ENCODE measurements around the gene RUNX2. TPM values are rescaled to one million over a fixed set of nuclear protein-coding genes. Genes with fewer than 3 reads are reported as not detected.

Gene RUNX2
- total and polyA plus RNA-seq, 2 donors (not counting 1 experiment from before 2014, with no cell fraction given), result 1.3 to 2.4 TPM

DNA sequence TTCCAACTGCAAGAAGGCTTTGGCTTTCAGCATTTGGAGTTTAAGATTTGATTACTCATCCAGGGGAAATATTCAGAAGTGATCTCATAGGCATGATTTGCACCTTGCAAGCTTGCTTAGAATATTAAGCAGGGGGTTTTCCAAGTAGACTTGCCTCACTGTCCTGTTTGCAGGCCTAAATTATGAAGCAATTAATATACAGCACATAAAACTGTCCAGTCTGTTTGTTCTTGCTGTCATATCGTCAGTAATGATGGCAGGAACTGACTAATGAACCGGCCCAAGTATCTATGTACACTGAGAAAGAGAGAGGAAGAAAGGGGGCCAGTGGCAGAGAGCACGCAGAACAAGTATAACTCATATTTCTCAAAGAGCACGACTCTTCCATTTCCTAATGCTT lies 262.1 kb downstream of the RUNX2 start:
- no peak overlapping the region for H3K4me3 Mint-ChIP-seq
- POLR2A ChIA-PET, result no interaction called here
- Histone ChIP-seq H3K27ac (ENCODE audit: low read length in 2 of 2) (no peak overlapping the region), H3K27me3 (replicated peaks in 1 of 4; ENCODE audit: control extremely low read depth in 1 of 4, control insufficient read depth in 3 of 4, insufficient read depth in 4 of 4, low read length in 3 of 4) (no peaks in the 10 kb centered on the region), H4K20me1 (ENCODE audit: control insufficient read depth, insufficient read depth, low read length, poor library complexity, severe bottlenecking) (no peaks in the 10 kb centered on the region), H3K36me3 (replicated peaks in 1 of 2; ENCODE audit: control extremely low read depth in 1 of 2, control insufficient read depth in 1 of 2, extremely low read depth in 1 of 2, insufficient read depth in 2 of 2, low read length in 1 of 2) (no peaks in the 10 kb centered on the region), H3K9ac (ENCODE audit: low read length) (no peak overlapping the region), H3K4me3 (ENCODE audit: control extremely low read depth in 1 of 5, extremely low read depth in 1 of 5, insufficient read depth in 1 of 5, low read depth in 2 of 5, low read length in 4 of 5) (no peak overlapping the region), H3K4me2 (replicated peaks; ENCODE audit: low read depth, low read length, poor library complexity, severe bottlenecking) (no peak overlapping the region), H3K4me1 (ENCODE audit: control insufficient read depth in 2 of 2, insufficient read depth in 2 of 2, low read length in 2 of 2) (peaks cover 22 to 23% of the 10 kb centered on the region in 2 donors), H3K79me2 (ENCODE audit: control insufficient read depth, insufficient read depth, low read length) (no peaks in the 10 kb centered on the region), H2AFZ (ENCODE audit: insufficient read depth, low read depth, low read length, poor library complexity, severe bottlenecking) (no peak overlapping the region), H3K9me3 (ENCODE audit: control extremely low read depth in 1 of 3, control insufficient read depth in 2 of 3, insufficient read depth in 1 of 3, low read length in 2 of 3) (no peaks in the 10 kb centered on the region)
- no peak for DNase-seq
- no peaks in the 10 kb centered on the region for H3K27me3 Mint-ChIP-seq
- no peak for ATAC-seq (ENCODE audit: low read depth)
- H3K27ac Mint-ChIP-seq, result no peak overlapping the region
- no peaks in the 10 kb centered on the region for H3K9me3 Mint-ChIP-seq (ENCODE audit: insufficient read depth)
- CTCF ChIA-PET, result no interaction called here
- H3K4me1 Mint-ChIP-seq, result peaks cover 23% of the 10 kb centered on the region
- intact Hi-C loops (cut with micrococcal nuclease), result no loop called here
- TF ChIP-seq EZH2 (IDR thresholded peaks at IDR 0.05; ENCODE audit: borderline replicate concordance, insufficient read depth, low read depth, low read length, poor library complexity, severe bottlenecking), result no peak
- TF ChIP-seq CTCF (IDR thresholded peaks at IDR 0.05), result no peak
- no CpG with 5 or more reads among the region's 4 CpGs for WGBS (ENCODE audit: insufficient coverage)

- peaks cover 21% of the 10 kb centered on the region for H3K4me1 Mint-ChIP-seq
- H3K27ac Mint-ChIP-seq, result no peak overlapping the region
- TF ChIP-seq EZH2 (IDR thresholded peaks at IDR 0.05; ENCODE audit: borderline replicate concordance, insufficient read depth, low read depth, low read length, poor library complexity, severe bottlenecking) (no peak), CTCF (IDR thresholded peaks at IDR 0.05) (no peak)
- ChIA-PET CTCF (no interaction called here), POLR2A (no interaction called here)
- 100% methylated on average over 2 of the region's 7 CpGs for WGBS (ENCODE audit: insufficient coverage)
- Histone ChIP-seq H3K27ac (ENCODE audit: low read length in 2 of 2) (no peak overlapping the region), H3K4me3 (ENCODE audit: control extremely low read depth in 1 of 5, extremely low read depth in 1 of 5, insufficient read depth in 1 of 5, low read depth in 2 of 5, low read length in 4 of 5) (no peak overlapping the region), H3K36me3 (replicated peaks in 1 of 2; ENCODE audit: control extremely low read depth in 1 of 2, control insufficient read depth in 1 of 2, extremely low read depth in 1 of 2, insufficient read depth in 2 of 2, low read length in 1 of 2) (no peaks in the 10 kb centered on the region), H3K79me2 (ENCODE audit: control insufficient read depth, insufficient read depth, low read length) (no peaks in the 10 kb centered on the region), H3K9me3 (ENCODE audit: control extremely low read depth in 1 of 3, control insufficient read depth in 2 of 3, insufficient read depth in 1 of 3, low read length in 2 of 3) (no peaks in the 10 kb centered on the region), H3K27me3 (replicated peaks in 1 of 4; ENCODE audit: control extremely low read depth in 1 of 4, control insufficient read depth in 3 of 4, insufficient read depth in 4 of 4, low read length in 3 of 4) (no peaks in the 10 kb centered on the region), H4K20me1 (ENCODE audit: control insufficient read depth, insufficient read depth, low read length, poor library complexity, severe bottlenecking) (no peaks in the 10 kb centered on the region), H3K9ac (ENCODE audit: low read length) (no peak overlapping the region), H3K4me1 (ENCODE audit: control insufficient read depth in 2 of 2, insufficient read depth in 2 of 2, low read length in 2 of 2) (peaks cover 22% of the 10 kb centered on the region in 2 donors), H3K4me2 (replicated peaks; ENCODE audit: low read depth, low read length, poor library complexity, severe bottlenecking) (no peak overlapping the region), H2AFZ (ENCODE audit: insufficient read depth, low read depth, low read length, poor library complexity, severe bottlenecking) (no peak overlapping the region)
- ATAC-seq (ENCODE audit: low read depth), result no peak
- no peaks in the 10 kb centered on the region for H3K27me3 Mint-ChIP-seq
- H3K9me3 Mint-ChIP-seq (ENCODE audit: insufficient read depth), result no peaks in the 10 kb centered on the region
- DNase-seq, result no peak
- intact Hi-C loops (cut with micrococcal nuclease), result no loop called here
- H3K4me3 Mint-ChIP-seq, result no peak overlapping the region
These were observed 262.6 kb downstream of the RUNX2 start for GRCh38 chr6:45590696-45591184.
